Glomerular visceral epithelial cell (primary cell): ENCODE data around the gene SLC34A1.
"Not testable (repeated sequence)": the region's sequence is repeated elsewhere in the genome, so short reads cannot be mapped to it uniquely, and the experiment has no call there.

Source experiments
- DNase-seq: peaks from one replicate; pipeline ENCODE4 v3.0.0-alpha.2; 2016; ENCODE audit errors: extremely low spot score

SLC34A1 gene

DNA sequence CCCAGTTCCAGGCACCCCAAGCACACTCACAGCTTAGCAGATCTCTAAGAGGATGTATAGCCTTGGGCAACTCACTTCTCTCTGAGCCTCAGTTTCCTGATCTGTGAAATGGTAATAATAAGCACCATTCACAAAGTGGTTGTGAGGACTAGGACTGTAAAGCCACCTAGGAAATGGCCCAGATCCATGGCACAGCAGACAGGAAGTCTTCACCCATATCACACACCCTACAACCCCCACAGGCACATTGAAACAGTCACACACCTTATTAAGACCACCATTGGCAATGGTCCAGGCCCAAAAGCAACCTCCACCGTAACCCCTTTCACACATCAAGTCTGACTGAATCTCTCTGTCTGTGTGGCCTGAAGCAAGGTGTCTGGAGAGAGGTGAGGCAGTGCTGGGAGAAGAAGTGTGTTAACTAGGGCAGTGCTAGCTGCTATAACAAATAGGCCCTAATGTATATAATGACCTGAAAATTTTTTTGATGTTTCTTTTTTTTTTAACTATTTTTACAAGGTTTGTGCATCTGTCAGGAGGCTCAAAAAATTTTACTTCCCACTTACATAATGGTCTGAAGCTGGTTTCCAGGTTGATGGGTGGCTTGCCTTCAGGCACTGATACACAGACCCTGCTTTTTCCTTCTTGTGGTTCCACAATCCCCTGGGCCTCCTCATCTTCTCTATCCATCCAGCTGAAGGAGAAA is 28.9 kb upstream of the SLC34A1 start:
- no peak for DNase-seq

GRCh38 chr5:177355868-177356168 is 28.4 kb upstream of the SLC34A1 start:
- DNase-seq: no peak

- no peak for DNase-seq
These were observed 27.5 kb upstream of the SLC34A1 start for GRCh38 chr5:177356746-177357145.

- DNase-seq: no peak
These were observed 27.1 kb upstream of the SLC34A1 start for GRCh38 chr5:177357146-177357458.

DNA sequence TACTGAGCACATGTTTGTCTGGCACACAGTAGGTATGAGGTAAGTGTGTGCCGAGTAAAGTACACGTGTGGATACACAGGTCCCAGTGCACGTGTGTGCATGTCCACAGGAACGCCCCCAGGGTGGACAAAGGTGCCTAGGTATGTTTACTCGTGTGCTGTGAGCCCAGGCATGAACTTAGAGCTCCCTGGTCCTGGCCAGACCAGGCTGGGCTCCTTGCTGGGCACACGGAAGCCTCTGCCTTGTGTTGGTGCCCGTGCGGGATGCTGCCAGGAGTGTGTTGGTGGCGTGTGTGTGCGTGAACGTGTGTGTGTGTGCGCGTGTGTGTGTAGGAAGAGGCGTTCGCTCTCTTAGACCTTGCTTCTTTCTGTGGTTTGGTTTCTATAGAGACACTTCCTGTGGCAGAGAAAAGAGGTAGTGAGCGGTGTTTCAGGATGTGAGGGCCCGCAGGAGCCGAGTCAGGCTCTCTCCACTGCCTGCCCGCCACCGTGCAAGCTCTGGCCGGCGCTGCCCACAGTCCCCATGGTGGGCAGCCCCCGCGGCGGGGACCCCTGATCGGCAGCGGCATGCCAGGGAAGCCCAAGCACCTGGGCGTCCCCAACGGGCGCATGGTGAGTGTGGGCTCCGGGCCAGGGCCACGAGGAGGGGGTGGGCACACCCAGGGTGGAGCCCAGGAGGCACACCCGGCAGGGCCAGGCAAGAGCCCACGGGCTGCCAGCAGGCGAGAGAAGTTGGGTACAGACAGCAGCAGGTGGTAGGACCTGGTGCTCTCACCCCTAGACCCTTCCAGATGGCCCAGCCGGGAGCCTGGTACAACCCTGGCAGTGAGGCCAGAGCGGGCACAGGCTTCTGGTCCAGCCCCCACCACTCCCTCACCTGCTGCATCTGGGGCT is 26.5 kb upstream of the SLC34A1 start, which contains the start of gene RGS14:
RGS14 (plus strand) TSS at position 466 of the 893 bp plus-strand sequence; CDS start at position 567, 101 bp downstream.
- DNase-seq: peak; percentile 28

DNA sequence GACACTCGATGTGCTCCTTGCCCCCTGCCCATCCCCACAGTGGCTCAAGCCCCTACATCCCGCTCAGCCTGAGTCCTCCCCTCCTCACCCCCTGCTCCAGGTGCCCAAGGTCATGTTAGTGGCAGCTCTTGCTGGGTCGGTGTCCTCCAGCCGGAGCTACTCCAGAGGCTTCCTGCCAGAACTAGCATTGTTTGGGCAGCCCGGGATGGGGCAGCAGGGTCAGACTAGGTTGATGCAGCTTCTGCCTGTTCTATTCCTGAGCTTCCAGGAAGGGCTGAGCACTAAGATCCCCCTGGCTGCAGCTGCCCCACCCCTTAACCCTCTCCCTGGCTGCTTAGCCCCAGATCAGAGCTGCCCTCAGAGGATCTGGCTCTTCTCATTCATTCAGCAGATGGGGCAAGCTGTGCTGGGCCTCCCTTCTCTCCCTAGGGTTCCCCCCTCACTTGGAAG is 25.8 kb upstream of the SLC34A1 start:
- DNase-seq: no peak

DNA sequence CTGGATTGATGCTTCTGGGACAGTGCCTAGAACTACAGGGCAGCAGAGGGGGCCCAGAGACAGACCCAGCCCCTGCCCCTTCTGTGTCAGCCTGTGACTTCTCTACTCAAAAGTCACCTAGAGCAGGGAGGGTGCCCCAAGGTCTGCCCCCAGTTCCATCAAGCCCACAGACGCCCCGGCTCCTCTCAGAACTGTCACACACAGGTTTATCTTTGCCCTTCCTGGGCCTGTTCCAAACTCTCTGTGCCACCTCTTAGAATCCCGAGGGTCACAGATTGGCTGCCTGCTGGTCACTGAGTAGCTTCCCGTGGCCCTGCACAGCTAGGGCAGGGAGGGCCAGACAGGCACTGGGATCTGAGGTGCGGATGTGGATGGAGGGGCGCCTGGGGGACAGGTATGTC is 24.8 kb upstream of the SLC34A1 start:
- no peak for DNase-seq

- DNase-seq: no peak
These were observed 24.4 kb upstream of the SLC34A1 start for GRCh38 chr5:177359860-177360259.

DNA sequence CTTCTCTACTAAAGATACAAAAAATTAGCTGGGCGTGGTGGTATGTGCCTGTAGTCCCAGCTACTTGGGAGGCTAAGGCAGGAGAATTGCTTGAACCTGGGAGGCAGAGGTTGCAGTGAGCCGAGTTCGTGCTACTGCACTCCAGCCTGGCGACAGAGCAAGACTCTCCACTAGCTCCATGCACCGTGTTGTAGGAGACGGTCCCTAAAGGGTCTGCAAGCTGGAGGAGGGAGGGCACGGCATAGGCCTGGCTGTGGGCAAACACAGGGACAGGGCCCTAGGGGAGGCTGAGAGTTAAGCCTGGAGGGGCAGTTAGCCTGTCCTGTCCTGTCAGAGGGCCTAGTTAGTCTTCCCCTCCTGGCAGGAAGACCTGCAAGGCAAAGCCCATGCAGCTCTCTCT is 23.5 kb upstream of the SLC34A1 start:
- DNase-seq: not testable (repeated sequence)

DNA sequence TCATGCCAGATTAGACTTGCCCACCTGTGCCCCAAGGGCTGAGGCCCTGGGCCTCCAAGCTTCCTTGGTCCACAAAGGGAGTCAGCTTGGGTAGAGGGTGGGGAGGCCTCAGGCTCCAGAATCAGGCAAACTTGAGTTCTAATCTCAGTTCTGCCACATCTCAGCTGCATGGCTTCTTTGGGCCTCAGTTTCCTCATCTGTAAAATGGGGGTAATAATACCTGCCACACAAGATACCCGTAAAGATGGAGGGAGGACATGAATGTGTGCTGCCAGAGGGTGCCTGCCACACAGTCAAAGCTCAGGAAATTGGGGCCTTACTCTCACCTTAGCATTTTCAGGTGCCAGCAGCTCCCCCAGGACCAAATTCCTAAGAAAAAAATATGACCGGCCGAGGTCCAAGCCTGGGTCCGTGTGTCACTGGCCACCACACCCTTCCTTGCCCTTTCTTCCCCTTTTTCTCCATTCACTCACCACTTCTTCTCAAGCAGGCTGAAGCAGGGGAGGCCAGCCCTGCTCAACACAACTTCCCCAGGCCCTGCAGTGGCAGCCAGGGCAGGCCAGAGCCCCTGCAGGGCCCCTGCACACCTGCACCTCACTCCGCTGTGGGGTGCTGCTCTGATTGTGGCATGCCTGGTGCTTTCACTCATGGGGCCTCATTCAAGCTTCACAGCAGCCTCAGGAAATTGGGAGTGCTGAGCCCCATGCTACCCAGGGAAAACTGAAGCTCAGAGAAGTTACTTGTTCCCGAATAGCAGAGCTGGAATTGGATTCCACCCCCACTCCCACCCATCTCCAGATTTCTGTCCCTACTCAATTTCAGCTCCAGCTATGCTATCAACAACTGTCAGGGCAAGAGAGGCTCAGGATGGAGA is 22.6 kb upstream of the SLC34A1 start:
- DNase-seq: no peak

DNA sequence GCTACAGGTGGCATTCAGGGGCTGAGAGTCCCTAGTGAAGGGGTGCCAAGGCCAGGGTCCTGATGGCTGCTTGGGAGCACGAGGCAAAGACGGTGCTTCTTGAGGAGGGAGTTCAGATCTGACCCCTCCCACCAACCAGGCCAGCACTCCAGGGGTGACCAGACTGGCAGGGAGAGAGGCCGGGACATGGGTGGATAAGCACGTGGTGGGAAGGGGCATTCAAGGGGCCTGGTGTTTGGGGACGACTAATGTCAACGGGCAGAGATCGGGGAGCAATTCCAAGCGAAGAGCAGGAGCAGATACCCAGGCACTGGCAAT is 22.0 kb upstream of the SLC34A1 start:
- DNase-seq: no peak

GRCh38 chr5:177362610-177363507 is 21.4 kb upstream of the SLC34A1 start:
- peak; percentile 41 for DNase-seq

DNA sequence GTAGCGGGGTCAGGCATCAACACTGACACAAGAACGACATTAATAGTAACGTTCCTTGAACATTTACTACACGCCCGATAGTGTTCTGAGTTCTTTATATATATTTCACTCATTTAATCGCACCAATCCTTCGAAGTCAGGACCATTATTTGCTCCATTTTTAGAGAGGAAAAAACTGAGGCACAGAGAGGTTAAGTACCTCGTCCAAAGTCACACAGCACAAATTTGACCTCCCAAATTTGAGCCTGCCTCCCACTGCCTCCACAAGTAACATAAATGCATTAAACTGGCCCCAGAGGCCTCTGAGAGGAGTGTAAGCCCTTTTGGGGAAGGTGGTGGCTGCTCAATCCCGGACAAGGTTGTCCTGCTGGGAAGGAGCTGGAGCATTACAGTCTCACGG is 20.7 kb upstream of the SLC34A1 start:
- DNase-seq: no peak

DNA sequence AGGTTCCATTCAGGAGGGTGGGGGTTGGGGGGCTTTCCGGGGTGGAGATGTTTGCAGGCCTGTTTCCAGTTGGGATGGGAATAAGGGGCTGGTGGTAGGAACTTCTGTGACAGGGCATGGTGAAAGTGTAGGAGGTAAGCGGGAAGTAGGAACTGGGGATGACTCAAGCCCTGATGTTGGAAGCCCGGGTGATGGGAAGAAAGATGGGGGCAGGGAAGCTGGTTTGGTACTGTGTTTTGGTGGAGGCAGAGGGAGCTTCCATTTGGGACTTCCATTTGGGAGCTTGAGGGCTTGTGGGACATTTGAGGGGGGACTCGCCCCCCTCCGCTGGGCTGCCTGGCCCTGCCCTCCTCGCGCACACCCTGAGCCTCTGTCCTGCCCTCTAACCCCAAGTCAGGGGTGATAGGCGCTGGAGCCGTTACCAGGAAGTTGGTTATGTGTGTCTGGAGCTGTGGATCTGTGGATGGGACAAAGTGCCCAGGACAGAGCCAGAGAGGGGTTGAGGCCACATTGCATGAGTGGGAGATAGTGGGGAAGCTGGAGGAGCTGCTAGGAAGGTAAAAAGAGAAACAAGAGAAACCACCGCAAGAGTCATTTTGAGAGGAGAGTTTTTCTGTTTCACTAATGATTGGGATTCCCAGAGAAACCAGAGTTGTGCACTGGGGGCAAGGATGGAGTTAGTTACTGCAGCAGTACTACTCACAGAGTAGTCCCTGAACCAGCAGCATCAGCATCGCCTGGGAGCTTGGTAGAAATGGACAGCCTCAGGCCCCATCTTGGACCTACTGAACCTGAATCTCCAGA is 19.9 kb upstream of the SLC34A1 start:
- DNase-seq: no peak

DNA sequence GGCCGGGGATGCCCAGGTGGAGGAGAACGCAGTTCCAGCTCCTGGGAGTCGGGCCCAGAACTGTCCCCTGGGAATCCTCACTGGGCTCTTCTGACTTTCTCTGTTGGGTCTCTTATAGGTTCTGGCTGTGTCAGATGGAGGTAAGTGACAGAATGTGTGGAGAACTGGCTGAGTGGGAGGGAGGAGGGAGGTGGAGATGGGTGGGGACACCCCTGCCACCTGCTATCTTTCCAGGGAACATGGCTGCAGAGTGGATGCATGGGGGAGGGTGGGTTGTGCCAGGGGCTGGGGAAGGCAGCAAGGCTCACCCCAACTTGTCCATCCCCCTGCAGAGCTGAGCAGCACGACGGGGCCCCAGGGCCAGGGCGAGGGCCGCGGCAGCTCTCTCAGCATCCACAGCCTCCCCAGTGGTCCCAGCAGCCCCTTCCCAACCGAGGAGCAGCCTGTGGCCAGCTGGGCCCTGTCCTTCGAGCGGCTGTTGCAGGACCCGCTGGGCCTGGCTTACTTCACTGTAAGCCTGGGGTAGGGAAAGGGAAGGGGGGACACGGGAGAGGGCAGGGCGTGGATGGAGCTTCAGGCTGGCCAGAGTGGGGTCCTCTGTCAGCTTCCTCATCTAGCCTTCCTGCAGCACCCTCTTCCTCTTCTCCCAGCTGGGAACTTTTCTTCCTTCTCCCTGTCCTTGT is 18.2 kb upstream of the SLC34A1 start:
- DNase-seq: no peak

DNA sequence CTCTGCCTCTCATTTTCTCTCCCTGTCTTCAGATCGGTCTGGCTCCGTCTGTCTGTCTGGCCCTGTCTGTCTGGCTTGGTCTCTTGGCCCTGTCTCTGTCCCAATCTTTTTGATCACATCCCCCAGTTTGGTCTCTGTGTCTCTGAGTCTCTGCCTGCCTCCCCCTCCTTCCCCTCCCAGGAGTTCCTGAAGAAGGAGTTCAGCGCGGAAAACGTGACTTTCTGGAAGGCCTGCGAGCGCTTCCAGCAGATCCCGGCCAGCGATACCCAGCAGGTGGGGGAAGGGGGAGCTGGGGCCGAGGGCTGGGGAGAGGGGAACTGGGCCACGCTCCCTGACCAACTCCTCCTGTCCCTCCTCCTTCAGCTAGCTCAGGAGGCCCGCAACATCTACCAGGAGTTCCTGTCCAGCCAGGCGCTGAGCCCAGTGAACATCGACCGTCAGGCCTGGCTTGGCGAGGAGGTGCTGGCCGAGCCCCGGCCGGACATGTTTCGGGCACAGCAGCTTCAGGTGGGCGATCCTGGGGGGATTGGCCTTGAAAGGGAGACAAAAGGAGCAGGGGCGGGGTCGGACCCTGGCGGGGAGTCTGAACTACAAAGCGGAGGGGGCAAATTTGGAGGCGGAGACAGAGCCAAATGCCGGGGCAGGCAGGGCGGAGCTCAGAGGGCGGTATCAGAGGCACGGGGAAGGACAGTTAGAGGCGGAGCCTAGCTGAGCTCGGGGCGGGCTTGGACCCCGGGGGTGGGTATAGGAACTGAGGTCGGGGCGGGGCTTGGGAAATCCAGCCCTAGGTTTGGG is 17.5 kb upstream of the SLC34A1 start:
- DNase-seq: no peak

- DNase-seq: no peak
These were observed 16.8 kb upstream of the SLC34A1 start for GRCh38 chr5:177367323-177367848.

- no peak for DNase-seq
These were observed 16.0 kb upstream of the SLC34A1 start for GRCh38 chr5:177367981-177368868.
